Esophagus squamous epithelium (tissue), 4 donors: Measurements from ENCODE around the gene DPH6.

Source experiments
- POLR2A ChIP-seq, 4 donors: fragments of 450-650 bp; IDR thresholded peaks; one replicate each; pipeline ENCODE4 v1.6.1; 2017; ENCODE audit warnings: antibody characterized with exemption in 4 of 4, mild to moderate bottlenecking in 4 of 4, moderate library complexity in 3 of 4
- TF ChIP-seq, protein P1 (sequence below), 6 experiments: fragments of 450-650 bp in 4 of 6; fragments of 200-600 bp in 2 of 6; sonication (generic) in 2 of 6; IDR thresholded peaks; one replicate each; pipeline ENCODE4 v1.5.1; 2016 to 2019; ENCODE audit warnings: antibody characterized with exemption in 6 of 6, mild to moderate bottlenecking in 4 of 6, moderate library complexity in 4 of 6

DNA sequence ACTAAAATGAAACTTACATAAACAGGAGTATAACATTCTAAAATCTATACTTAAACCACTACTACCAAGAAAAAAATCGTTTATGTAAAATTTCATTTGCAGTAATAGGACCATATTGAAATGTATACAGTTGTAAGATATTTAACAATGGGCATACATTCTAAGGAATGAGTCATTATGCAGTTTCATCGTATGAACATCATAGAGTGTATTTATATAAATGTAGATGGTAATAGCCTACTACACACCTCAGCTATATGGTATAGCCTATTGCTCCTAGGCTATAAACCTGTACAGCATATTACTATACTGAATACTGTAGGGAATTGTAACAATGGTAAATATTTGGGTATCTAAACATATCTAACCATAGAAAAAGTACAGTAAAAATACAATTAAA is 79.5 kb downstream of the DPH6 start:
- TF ChIP-seq, protein P1, sequence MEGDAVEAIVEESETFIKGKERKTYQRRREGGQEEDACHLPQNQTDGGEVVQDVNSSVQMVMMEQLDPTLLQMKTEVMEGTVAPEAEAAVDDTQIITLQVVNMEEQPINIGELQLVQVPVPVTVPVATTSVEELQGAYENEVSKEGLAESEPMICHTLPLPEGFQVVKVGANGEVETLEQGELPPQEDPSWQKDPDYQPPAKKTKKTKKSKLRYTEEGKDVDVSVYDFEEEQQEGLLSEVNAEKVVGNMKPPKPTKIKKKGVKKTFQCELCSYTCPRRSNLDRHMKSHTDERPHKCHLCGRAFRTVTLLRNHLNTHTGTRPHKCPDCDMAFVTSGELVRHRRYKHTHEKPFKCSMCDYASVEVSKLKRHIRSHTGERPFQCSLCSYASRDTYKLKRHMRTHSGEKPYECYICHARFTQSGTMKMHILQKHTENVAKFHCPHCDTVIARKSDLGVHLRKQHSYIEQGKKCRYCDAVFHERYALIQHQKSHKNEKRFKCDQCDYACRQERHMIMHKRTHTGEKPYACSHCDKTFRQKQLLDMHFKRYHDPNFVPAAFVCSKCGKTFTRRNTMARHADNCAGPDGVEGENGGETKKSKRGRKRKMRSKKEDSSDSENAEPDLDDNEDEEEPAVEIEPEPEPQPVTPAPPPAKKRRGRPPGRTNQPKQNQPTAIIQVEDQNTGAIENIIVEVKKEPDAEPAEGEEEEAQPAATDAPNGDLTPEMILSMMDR (IDR thresholded peaks at IDR 0.05): no peak
- TF ChIP-seq POLR2A (IDR thresholded peaks at IDR 0.05): no peak
